ENCODE measurements around the gene PIGC. TPM values are rescaled to one million over a fixed set of nuclear protein-coding genes. Genes with fewer than 3 reads are reported as not detected.
"Not testable (repeated sequence)": the region's sequence is repeated elsewhere in the genome, so short reads cannot be mapped to it uniquely, and the experiment has no call there.

The PIGC gene
- total RNA-seq, 1 donor from 2014 or later = 18.8 TPM

- no peak for DNase-seq (ENCODE audit: low read depth in 2 of 2)
Observed at GRCh38 chr1:172466795-172467407, 23.0 kb upstream of the PIGC start.

- no peak for DNase-seq (ENCODE audit: low read depth in 2 of 2)
Observed at GRCh38 chr1:172465617-172466016, 21.7 kb upstream of the PIGC start.

GRCh38 chr1:172460887-172461315, 17.0 kb upstream of the PIGC start:
- DNase-seq (ENCODE audit: low read depth in 2 of 2) = no peak

- no peak for DNase-seq (ENCODE audit: low read depth in 2 of 2)
Observed at GRCh38 chr1:172460177-172460576, 16.3 kb upstream of the PIGC start.

- no peak for DNase-seq (ENCODE audit: low read depth in 2 of 2)
Observed at GRCh38 chr1:172457479-172458130, 13.7 kb upstream of the PIGC start.

- DNase-seq (ENCODE audit: low read depth in 2 of 2) = no peak
Observed at GRCh38 chr1:172456344-172456769, 12.5 kb upstream of the PIGC start.

GRCh38 chr1:172455451-172455850, 11.6 kb upstream of the PIGC start:
- no peak for DNase-seq (ENCODE audit: low read depth in 2 of 2)

GRCh38 chr1:172453607-172454006, 9.7 kb upstream of the PIGC start:
- no peak for DNase-seq (ENCODE audit: low read depth in 2 of 2)

GRCh38 chr1:172453153-172453545, 9.3 kb upstream of the PIGC start:
- no peak for DNase-seq (ENCODE audit: low read depth in 2 of 2)

GRCh38 chr1:172452536-172453152, 8.8 kb upstream of the PIGC start:
- no peak for DNase-seq (ENCODE audit: low read depth in 2 of 2)

- peak in 1 of 2 donors; percentile 10 for DNase-seq (ENCODE audit: low read depth in 2 of 2)
Observed at GRCh38 chr1:172451002-172451443, 7.2 kb upstream of the PIGC start.

- no peak for DNase-seq (ENCODE audit: low read depth in 2 of 2)
Observed at GRCh38 chr1:172450524-172450885, 6.6 kb upstream of the PIGC start.

GRCh38 chr1:172449585-172450523, 6.0 kb upstream of the PIGC start:
- peak; percentile 64 to 66 for DNase-seq (ENCODE audit: low read depth in 2 of 2)

GRCh38 chr1:172448995-172449584, 5.2 kb upstream of the PIGC start:
- DNase-seq (ENCODE audit: low read depth in 2 of 2) = peak in 1 of 2 donors; percentile 47

GRCh38 chr1:172447641-172448040, 3.8 kb upstream of the PIGC start:
- DNase-seq (ENCODE audit: low read depth in 2 of 2) = no peak

- no peak for DNase-seq (ENCODE audit: low read depth in 2 of 2)
Observed at GRCh38 chr1:172446547-172446946, 2.7 kb upstream of the PIGC start.

- no peak for DNase-seq (ENCODE audit: low read depth in 2 of 2)
Observed at GRCh38 chr1:172442843-172443565, 865 bp downstream of the PIGC start.

- peak; percentile 8 to 56 for DNase-seq (ENCODE audit: low read depth in 2 of 2)
Observed at GRCh38 chr1:172442404-172442803, 1.5 kb downstream of the PIGC start.

- not testable (repeated sequence) for DNase-seq (ENCODE audit: low read depth in 2 of 2)
Observed at GRCh38 chr1:172437183-172437582, 6.7 kb downstream of the PIGC start.

- no peak for DNase-seq (ENCODE audit: low read depth in 2 of 2)
Observed at GRCh38 chr1:172431721-172432192, 12.1 kb downstream of the PIGC start.

GRCh38 chr1:172431204-172431603, 12.7 kb downstream of the PIGC start:
- no peak for DNase-seq (ENCODE audit: low read depth in 2 of 2)
